Measurements from ENCODE around the gene ADNP. TPM values are rescaled to one million over a fixed set of nuclear protein-coding genes. Genes with fewer than 3 reads are reported as not detected.
"Not testable (repeated sequence)": the region's sequence is repeated elsewhere in the genome, so short reads cannot be mapped to it uniquely, and the experiment has no call there.

Gene ADNP
- total RNA-seq, 4 donors from 2014 or later = 51.4 to 67.2 (median 55.4) TPM

- WGBS, 2 donors (ENCODE audit: low coverage in 1 of 2) = 27 to 67% methylated on average over 2 to 3 of the region's 7 CpGs
- H3K27me3 ChIP-seq = no peaks in the 10 kb centered on the region
- no peak overlapping the region for H3K27ac ChIP-seq
- no peak overlapping the region for H3K4me3 ChIP-seq
- H3K9me3 ChIP-seq = no peaks in the 10 kb centered on the region
- H3K36me3 ChIP-seq = peaks cover 0 to 24% of the 10 kb centered on the region in 2 donors
- H3K4me1 ChIP-seq = no peaks in the 10 kb centered on the region
- TF ChIP-seq EP300 (IDR thresholded peaks at IDR 0.05) = no peak
- no peak for TF ChIP-seq POLR2AphosphoS5 (IDR thresholded peaks at IDR 0.05)
- no peak for TF ChIP-seq CTCF (IDR thresholded peaks at IDR 0.05)
- TF ChIP-seq POLR2A (IDR thresholded peaks at IDR 0.05) = no peak
- ATAC-seq = no peak
Measured at GRCh38 chr20:50885068-50885467, 46.2 kb downstream of the ADNP start.

GRCh38 chr20:50883856-50884255 lies 47.4 kb downstream of the ADNP start:
- Histone ChIP-seq H3K4me3 (no peak overlapping the region), H3K4me1 (no peaks in the 10 kb centered on the region), H3K27ac (no peak overlapping the region), H3K36me3 (peaks cover 0 to 14% of the 10 kb centered on the region in 2 donors), H3K27me3 (no peaks in the 10 kb centered on the region), H3K9me3 (no peaks in the 10 kb centered on the region)
- no peak for ATAC-seq
- WGBS, 2 donors (ENCODE audit: low coverage in 1 of 2) = 87 to 95% methylated on average over 4 of the region's 11 CpGs
- TF ChIP-seq POLR2AphosphoS5 (IDR thresholded peaks at IDR 0.05) (no peak), EP300 (IDR thresholded peaks at IDR 0.05) (no peak), CTCF (IDR thresholded peaks at IDR 0.05) (no peak), POLR2A (IDR thresholded peaks at IDR 0.05) (no peak)

GRCh38 chr20:50881759-50882424 lies 49.3 kb downstream of the ADNP start:
- H3K9me3 ChIP-seq, H3K4me3 ChIP-seq, H3K4me1 ChIP-seq, ATAC-seq, H3K36me3 ChIP-seq, H3K27me3 ChIP-seq, H3K27ac ChIP-seq: not testable (repeated sequence)
- 90 to 100% methylated on average over 1 to 5 of the region's 5 CpGs for WGBS, 2 donors (ENCODE audit: low coverage in 1 of 2)

GRCh38 chr20:50879649-50880550 lies 51.3 kb downstream of the ADNP start:
- Histone ChIP-seq H3K4me3 (no peak overlapping the region), H3K4me1 (no peaks in the 10 kb centered on the region), H3K27ac (no peak overlapping the region), H3K9me3 (no peaks in the 10 kb centered on the region), H3K36me3 (peaks cover 0 to 16% of the 10 kb centered on the region in 2 donors), H3K27me3 (no peaks in the 10 kb centered on the region)
- no peak for TF ChIP-seq POLR2AphosphoS5 (IDR thresholded peaks at IDR 0.05)
- TF ChIP-seq CTCF (IDR thresholded peaks at IDR 0.05) = no peak
- TF ChIP-seq POLR2A (IDR thresholded peaks at IDR 0.05) = no peak
- no peak for TF ChIP-seq EP300 (IDR thresholded peaks at IDR 0.05)
- no peak for ATAC-seq
- WGBS, 2 donors (ENCODE audit: low coverage in 1 of 2) = 72 to 82% methylated on average over 6 to 11 of the region's 20 CpGs

- WGBS, 2 donors (ENCODE audit: low coverage in 1 of 2) = 73% methylated on average over 2 of the region's 6 CpGs; no CpG with 5 or more reads in 1 of the 2 donors
- TF ChIP-seq EP300 (IDR thresholded peaks at IDR 0.05) (no peak), CTCF (IDR thresholded peaks at IDR 0.05) (no peak), POLR2A (IDR thresholded peaks at IDR 0.05) (no peak), POLR2AphosphoS5 (IDR thresholded peaks at IDR 0.05) (no peak)
- no peak overlapping the region for H3K27ac ChIP-seq
- no peaks in the 10 kb centered on the region for H3K9me3 ChIP-seq
- peaks cover 0 to 16% of the 10 kb centered on the region in 2 donors for H3K36me3 ChIP-seq
- H3K4me1 ChIP-seq = no peaks in the 10 kb centered on the region
- no peak for ATAC-seq
- no peaks in the 10 kb centered on the region for H3K27me3 ChIP-seq
- no peak overlapping the region for H3K4me3 ChIP-seq
Measured at GRCh38 chr20:50877232-50877743, 53.9 kb downstream of the ADNP start.

Measured in gastroesophageal sphincter (tissue), 4 donors.